Transverse colon (tissue), 4 donors: ENCODE data around the gene PLXNB2. TPM values are rescaled to one million over a fixed set of nuclear protein-coding genes. Genes with fewer than 3 reads are reported as not detected.

Source experiments
- DNase-seq: peaks from one replicate; pipeline ENCODE4 v3.0.0-alpha.2; 2019
- H3K27ac ChIP-seq, 4 donors: fragments of 200-600 bp; sonication (generic); 2 replicates each; pipeline ENCODE4 v1.5.1; 2016 to 2018; ENCODE audit warnings: inconsistent platforms in 4 of 4
- H3K27me3 ChIP-seq: fragments of 200-600 bp; sonication (generic); 2 replicates; pipeline ENCODE4 v1.5.1; 2017; ENCODE audit warnings: inconsistent platforms
- H3K36me3 ChIP-seq, 4 donors: fragments of 200-600 bp; sonication (generic); 2 replicates each; pipeline ENCODE4 v1.5.1; 2017 to 2019; ENCODE audit warnings: inconsistent platforms in 4 of 4
- H3K4me1 ChIP-seq, 4 donors: fragments of 200-600 bp; sonication (generic); 2 replicates each; pipeline ENCODE4 v1.5.1; 2017 to 2020; ENCODE audit warnings: inconsistent platforms in 4 of 4
- H3K4me3 ChIP-seq, 4 donors: fragments of 200-600 bp; sonication (generic); 1 replicate in 1 of 4; 2 replicates in 3 of 4; pipeline versions ENCODE4 v1.5.1 to v1.6.1; 2017 to 2019; ENCODE audit warnings: inconsistent platforms in 4 of 4
- H3K9me3 ChIP-seq, 2 donors: fragments of 200-600 bp; sonication (generic); 2 replicates each; pipeline ENCODE4 v1.5.1; 2017 to 2019; ENCODE audit warnings: inconsistent platforms in 2 of 2
- CTCF ChIP-seq, 5 experiments: fragments of 200-600 bp in 3 of 5; fragments of 450-650 bp in 2 of 5; sonication (generic) in 3 of 5; IDR thresholded peaks; 1 replicate in 2 of 5; 2 replicates in 3 of 5; pipeline ENCODE4 v1.5.1; 2016 to 2017; ENCODE audit warnings: antibody characterized with exemption in 5 of 5, inconsistent platforms in 3 of 5, mild to moderate bottlenecking in 2 of 5, moderate library complexity in 1 of 5
- EP300 ChIP-seq: sonication (generic); formaldehyde crosslinking; IDR thresholded peaks from one replicate; pipeline ENCODE4 v1.6.1; 2017; ENCODE audit warnings: antibody characterized with exemption, low read depth
- POLR2A ChIP-seq: fragments of 450-650 bp; IDR thresholded peaks from one replicate; pipeline ENCODE4 v1.6.1; 2016; ENCODE audit warnings: antibody characterized with exemption, mild to moderate bottlenecking, moderate library complexity
- POLR2AphosphoS5 ChIP-seq, 3 donors: sonication (generic); formaldehyde crosslinking; IDR thresholded peaks; one replicate each; pipeline ENCODE4 v1.6.1; 2016; ENCODE audit warnings: antibody characterized with exemption in 3 of 3
- WGBS, 2 donors: methylation state at CpG; one replicate each; pipeline ENCODE4 v1.1.5; 2018; ENCODE audit warnings: low coverage in 1 of 2; 5-methylcytosine and 5-hydroxymethylcytosine counted together
- in situ Hi-C, 4 donors: fragments of 200-750 bp; cut with MboI; loops; one replicate each; pipeline versions ENCODE4 v1.15.0 to v1.15.1; 2017; ENCODE audit warnings: low sequenced_read_pairs in 3 of 4, low pct_ligation_motif_present in 1 of 4, low pct_unique_long_range_greater_than_20kb in 1 of 4
- intact Hi-C: fragments of 100-400 bp; cut with DNase I; formaldehyde crosslinking; loops from one replicate; pipeline ENCODE4 v1.15.1; 2023; ENCODE audit warnings: low total_unique reads
- total RNA-seq, 4 donors: library from RNA; depleted of rRNA; stranded (reverse); fragments of >200 nt; gene quantifications; one replicate each; pipeline ENCODE4 v1.1.0, GENCODE V29; 2016

The PLXNB2 gene
- total RNA-seq, 4 donors from 2014 or later, result 305 to 880 (median 460) TPM

GRCh38 chr22:50289151-50289941 lies 18.1 kb downstream of the PLXNB2 start:
- no peak overlapping the region for H3K4me3 ChIP-seq
- peaks cover 0 to 46% (median 18%) of the 10 kb centered on the region in 4 donors for H3K36me3 ChIP-seq
- WGBS, 2 donors, result 96% methylated on average over 51 of the region's 57 CpGs; no CpG with 5 or more reads in 1 of the 2 donors
- in situ Hi-C loops (no loop called here), intact Hi-C loops (no loop called here)
- H3K27me3 ChIP-seq, result no peaks in the 10 kb centered on the region
- H3K4me1 ChIP-seq, result peaks cover 20 to 21% (median 21%) of the 10 kb centered on the region in 4 donors
- no peak for TF ChIP-seq POLR2A
- no peak for TF ChIP-seq CTCF (IDR thresholded peaks at IDR 0.05)
- TF ChIP-seq POLR2AphosphoS5 (IDR thresholded peaks at IDR 0.05), result no peak
- DNase-seq, result no peak
- no peak overlapping the region for H3K27ac ChIP-seq
- H3K9me3 ChIP-seq, result no peaks in the 10 kb centered on the region

- Histone ChIP-seq H3K9me3 (no peaks in the 10 kb centered on the region), H3K36me3 (peaks cover 0 to 51% (median 20%) of the 10 kb centered on the region in 4 donors), H3K4me1 (peaks cover 4 to 5% (median 4%) of the 10 kb centered on the region in 4 donors), H3K27ac (no peak overlapping the region), H3K4me3 (no peak overlapping the region), H3K27me3 (no peaks in the 10 kb centered on the region)
- no peak for DNase-seq
- in situ Hi-C loops (no loop called here), intact Hi-C loops (no loop called here)
- whole genome bisulfite sequencing, 2 donors, result 96% methylated on average over 25 of the region's 31 CpGs; no CpG with 5 or more reads in 1 of the 2 donors
- no peak for TF ChIP-seq EP300
- TF ChIP-seq POLR2A, result no peak
- no peak for TF ChIP-seq CTCF (IDR thresholded peaks at IDR 0.05)
- TF ChIP-seq POLR2AphosphoS5 (IDR thresholded peaks at IDR 0.05), result no peak
Measured at GRCh38 chr22:50287731-50288130, 19.7 kb downstream of the PLXNB2 start.

GRCh38 chr22:50286701-50287318 lies 20.6 kb downstream of the PLXNB2 start:
- WGBS, 2 donors, result 91% methylated on average over 37 of the region's 40 CpGs; no CpG with 5 or more reads in 1 of the 2 donors
- TF ChIP-seq CTCF (IDR thresholded peaks at IDR 0.05) (no peak), EP300 (no peak), POLR2A (no peak), POLR2AphosphoS5 (IDR thresholded peaks at IDR 0.05) (no peak)
- Histone ChIP-seq H3K4me1 (no peaks in the 10 kb centered on the region), H3K9me3 (no peaks in the 10 kb centered on the region), H3K27me3 (no peaks in the 10 kb centered on the region), H3K4me3 (no peak overlapping the region), H3K36me3 (peaks cover 0 to 60% (median 21%) of the 10 kb centered on the region in 4 donors), H3K27ac (no peak overlapping the region)
- DNase-seq, result no peak
- in situ Hi-C loops (no loop called here), intact Hi-C loops (no loop called here)

- no peak for TF ChIP-seq POLR2AphosphoS5 (IDR thresholded peaks at IDR 0.05)
- TF ChIP-seq EP300, result no peak
- no peak for TF ChIP-seq CTCF (IDR thresholded peaks at IDR 0.05)
- no peak for TF ChIP-seq POLR2A
- Histone ChIP-seq H3K27me3 (no peaks in the 10 kb centered on the region), H3K27ac (no peak overlapping the region), H3K36me3 (peaks cover 0 to 65% (median 23%) of the 10 kb centered on the region in 4 donors), H3K4me1 (no peaks in the 10 kb centered on the region), H3K4me3 (no peak overlapping the region), H3K9me3 (no peaks in the 10 kb centered on the region)
- intact Hi-C loops, result no loop called here
- no peak for DNase-seq
- WGBS, 2 donors, result 64% methylated on average over 16 of the region's 21 CpGs; no CpG with 5 or more reads in 1 of the 2 donors
- in situ Hi-C loops, result no loop called here
Measured at GRCh38 chr22:50286275-50286674, 21.2 kb downstream of the PLXNB2 start.
